MM.1S (cell line): ENCODE measurements around the gene CTNS.

Experiments used
- DNase-seq: peaks from one replicate; pipeline ENCODE4 v3.0.0-alpha.2; 2015
- H2AFZ ChIP-seq: fragments of 300-600 bp; sonication (generic); 2 replicates; pipeline ENCODE4 v1.6.0; 2016; ENCODE audit warnings: antibody characterized with exemption, low read length
- H3F3A ChIP-seq: fragments of 300-600 bp; sonication (generic); 2 replicates; pipeline ENCODE4 v1.6.1; 2016; ENCODE audit warnings: mild to moderate bottlenecking, antibody characterized with exemption, low read length, moderate library complexity, mixed read lengths; ENCODE audit not compliant: insufficient read depth
- H3K27ac ChIP-seq: fragments of 300-600 bp; sonication (generic); 2 replicates; pipeline ENCODE4 v1.5.1; 2016; ENCODE audit warnings: mild to moderate bottlenecking, low read length
- H3K27me3 ChIP-seq: fragments of 300-600 bp; sonication (generic); replicated peaks from 2 replicates; pipeline ENCODE4 v1.6.0; 2016; ENCODE audit warnings: low read length; ENCODE audit not compliant: insufficient read depth
- H3K36me3 ChIP-seq: fragments of 300-600 bp; sonication (generic); replicated peaks from 2 replicates; pipeline ENCODE4 v1.6.1; 2016; ENCODE audit warnings: mild to moderate bottlenecking, low read length, mixed read lengths; ENCODE audit not compliant: insufficient read depth
- H3K4me1 ChIP-seq: fragments of 300-600 bp; sonication (generic); 2 replicates; pipeline ENCODE4 v1.6.1; 2016; ENCODE audit warnings: low read length, mixed read lengths
- H3K4me2 ChIP-seq: fragments of 300-600 bp; sonication (generic); 2 replicates; pipeline ENCODE4 v1.6.0; 2016; ENCODE audit warnings: low read depth, low read length
- H3K4me3 ChIP-seq: fragments of 300-600 bp; sonication (generic); 2 replicates; pipeline ENCODE4 v1.5.1; 2016; ENCODE audit warnings: low read length, mixed read lengths
- H3K79me2 ChIP-seq: fragments of 300-600 bp; sonication (generic); 2 replicates; pipeline ENCODE4 v1.6.1; 2016; ENCODE audit warnings: mixed run types, low read length, mixed read lengths
- H3K9ac ChIP-seq: fragments of 300-600 bp; sonication (generic); 2 replicates; pipeline ENCODE4 v1.6.1; 2016; ENCODE audit warnings: low read length, mixed read lengths
- H3K9me2 ChIP-seq: fragments of 300-600 bp; sonication (generic); replicated peaks from 2 replicates; pipeline ENCODE4 v1.6.1; 2016; ENCODE audit warnings: mild to moderate bottlenecking, low read length, mixed read lengths; ENCODE audit not compliant: insufficient read depth
- H3K9me3 ChIP-seq: fragments of 300-600 bp; sonication (generic); replicated peaks from 2 replicates; pipeline ENCODE4 v1.6.1; 2016; ENCODE audit warnings: mild to moderate bottlenecking, low read length, mixed read lengths; ENCODE audit not compliant: insufficient read depth
- H4K20me1 ChIP-seq: fragments of 300-600 bp; sonication (generic); 2 replicates; pipeline ENCODE4 v1.6.1; 2016; ENCODE audit warnings: mild to moderate bottlenecking, low read length, moderate library complexity, mixed read lengths; ENCODE audit not compliant: insufficient read depth
- CTCF ChIP-seq: fragments of 300-600 bp; sonication (generic); IDR thresholded peaks from 2 replicates; pipeline ENCODE4 v1.5.1; 2016; ENCODE audit warnings: antibody characterized with exemption, low read length, mixed read lengths
- EZH2 ChIP-seq: fragments of 300-600 bp; sonication (generic); optimal IDR thresholded peaks from 2 replicates; pipeline ENCODE3; 2017; ENCODE audit warnings: low read depth, mild to moderate bottlenecking, antibody characterized with exemption, low read length, mixed read lengths
- EZH2phosphoT487 ChIP-seq: fragments of 300-600 bp; sonication (generic); IDR thresholded peaks from 2 replicates; pipeline ENCODE4 v1.6.1; 2018; ENCODE audit warnings: antibody characterized with exemption, low read length

CTNS gene

GRCh38 chr17:3688027-3688553 is 51.5 kb downstream of the CTNS start:
- Histone ChIP-seq H4K20me1 (no peaks in the 10 kb centered on the region), H3F3A (no peaks in the 10 kb centered on the region), H3K9ac (no peak overlapping the region), H3K27me3 (no peaks in the 10 kb centered on the region), H3K27ac (no peak overlapping the region), H2AFZ (no peak overlapping the region), H3K9me2 (no peaks in the 10 kb centered on the region), H3K36me3 (no peaks in the 10 kb centered on the region), H3K9me3 (no peaks in the 10 kb centered on the region), H3K4me1 (no peaks in the 10 kb centered on the region), H3K4me2 (no peak overlapping the region), H3K4me3 (no peak overlapping the region), H3K79me2 (peaks cover 23% of the 10 kb centered on the region)
- peak; percentile 3 for DNase-seq
- TF ChIP-seq CTCF: no peak
- no peak for TF ChIP-seq EZH2
- TF ChIP-seq EZH2phosphoT487: no peak

GRCh38 chr17:3688852-3689261 is 52.3 kb downstream of the CTNS start:
- no peak overlapping the region for H3K27ac ChIP-seq
- no peaks in the 10 kb centered on the region for H3K27me3 ChIP-seq
- H3K9me3 ChIP-seq: no peaks in the 10 kb centered on the region
- H3K9me2 ChIP-seq: no peaks in the 10 kb centered on the region
- DNase-seq: peak; percentile 2
- no peaks in the 10 kb centered on the region for H4K20me1 ChIP-seq
- TF ChIP-seq EZH2phosphoT487 (no peak), EZH2 (no peak), CTCF (no peak)
- H3K36me3 ChIP-seq: no peaks in the 10 kb centered on the region
- H2AFZ ChIP-seq: no peak overlapping the region
- H3K4me2 ChIP-seq: no peak overlapping the region
- no peaks in the 10 kb centered on the region for H3F3A ChIP-seq
- H3K4me1 ChIP-seq: no peaks in the 10 kb centered on the region
- peaks cover 29% of the 10 kb centered on the region for H3K79me2 ChIP-seq
- H3K9ac ChIP-seq: no peak overlapping the region
- no peak overlapping the region for H3K4me3 ChIP-seq

- Histone ChIP-seq H3K4me2 (no peak overlapping the region), H3K27ac (no peak overlapping the region)
These were observed 52.9 kb downstream of the CTNS start for GRCh38 chr17:3689262-3690093.

More at GRCh38 chr17:3689262-3690093, 52.9 kb downstream of the CTNS start:
- DNase-seq: no peak
- no peaks in the 10 kb centered on the region for H3K27me3 ChIP-seq
- no peak for TF ChIP-seq EZH2phosphoT487
- TF ChIP-seq EZH2: no peak
- no peak for TF ChIP-seq CTCF
- H3K36me3 ChIP-seq: no peaks in the 10 kb centered on the region
- no peak overlapping the region for H3K4me3 ChIP-seq
- H2AFZ ChIP-seq: no peak overlapping the region
- no peaks in the 10 kb centered on the region for H4K20me1 ChIP-seq
- H3K4me1 ChIP-seq: 0 out of 2 replicates have a peak, but pooled peaks cover under 1% of the 10 kb centered on the region
- no peak overlapping the region for H3K9ac ChIP-seq
- H3K9me2 ChIP-seq: no peaks in the 10 kb centered on the region
- no peaks in the 10 kb centered on the region for H3F3A ChIP-seq
- H3K9me3 ChIP-seq: no peaks in the 10 kb centered on the region
- H3K79me2 ChIP-seq: peaks cover 36% of the 10 kb centered on the region
